ENCODE results near the gene NCAPD3. TPM values are rescaled to one million over a fixed set of nuclear protein-coding genes. Genes with fewer than 3 reads are reported as not detected.
"Not testable (repeated sequence)": the region's sequence is repeated elsewhere in the genome, so short reads cannot be mapped to it uniquely, and the experiment has no call there.

The NCAPD3 gene
- total and polyA plus RNA-seq, 2 donors (not counting 1 experiment from before 2014, with no cell fraction given) = 7.4 to 11.4 TPM

DNA sequence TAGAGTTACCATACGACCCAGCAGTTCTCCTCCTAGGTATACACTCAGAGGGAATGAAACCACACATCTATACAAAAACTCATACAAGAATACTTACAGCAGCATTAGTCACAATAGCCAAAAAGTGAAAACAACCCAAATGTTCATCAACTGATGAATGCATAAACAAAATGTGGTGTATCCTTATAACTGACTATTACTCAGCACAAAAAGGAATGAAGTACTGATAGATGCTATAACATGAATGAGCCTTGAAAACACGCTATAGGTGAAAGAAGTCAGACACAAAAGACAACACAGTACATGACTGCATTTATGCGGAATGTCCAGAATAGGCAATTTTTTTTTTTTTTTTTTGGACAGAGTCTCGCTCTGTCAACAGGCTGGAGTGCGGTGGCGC is 23.1 kb downstream of the NCAPD3 start:
- H3K79me2 ChIP-seq (ENCODE audit: control insufficient read depth, insufficient read depth, low read length) = no peaks in the 10 kb centered on the region
- no peak for DNase-seq (ENCODE audit: low read depth in 2 of 2)
- H3K9me3 ChIP-seq (ENCODE audit: control insufficient read depth, insufficient read depth, low read depth, low read length) = no peaks in the 10 kb centered on the region
- H3K4me3 ChIP-seq (replicated peaks in 1 of 4; ENCODE audit: control extremely low read depth in 1 of 4, insufficient read depth in 1 of 4, low read depth in 3 of 4, low read length in 4 of 4) = no peak overlapping the region
- no peak overlapping the region for H2AFZ ChIP-seq (ENCODE audit: low read length)
- no peak overlapping the region for H3K9ac ChIP-seq (ENCODE audit: insufficient read depth, low read length)
- no peak for TF ChIP-seq CTCF (conservative IDR thresholded peaks at IDR 0.05 in 1 of 2, IDR thresholded peaks at IDR 0.05 in 1 of 2; ENCODE audit: low read depth in 1 of 2, low read length in 2 of 2)
- H4K20me1 ChIP-seq (ENCODE audit: control insufficient read depth, extremely low read depth, insufficient read depth, low read length) = no peaks in the 10 kb centered on the region
- no peaks in the 10 kb centered on the region for H3K27me3 ChIP-seq (ENCODE audit: control insufficient read depth, insufficient read depth, low read length)
- no peak overlapping the region for H3K27ac ChIP-seq (ENCODE audit: insufficient read depth, low read length)
- H3K36me3 ChIP-seq (ENCODE audit: control insufficient read depth, insufficient read depth, low read length) = peaks cover 6% of the 10 kb centered on the region
- H3K4me1 ChIP-seq (ENCODE audit: control insufficient read depth, extremely low read depth, insufficient read depth, low read length) = no peaks in the 10 kb centered on the region
- no peak overlapping the region for H3K4me2 ChIP-seq (ENCODE audit: extremely low read depth, insufficient read depth, low read length)

DNA sequence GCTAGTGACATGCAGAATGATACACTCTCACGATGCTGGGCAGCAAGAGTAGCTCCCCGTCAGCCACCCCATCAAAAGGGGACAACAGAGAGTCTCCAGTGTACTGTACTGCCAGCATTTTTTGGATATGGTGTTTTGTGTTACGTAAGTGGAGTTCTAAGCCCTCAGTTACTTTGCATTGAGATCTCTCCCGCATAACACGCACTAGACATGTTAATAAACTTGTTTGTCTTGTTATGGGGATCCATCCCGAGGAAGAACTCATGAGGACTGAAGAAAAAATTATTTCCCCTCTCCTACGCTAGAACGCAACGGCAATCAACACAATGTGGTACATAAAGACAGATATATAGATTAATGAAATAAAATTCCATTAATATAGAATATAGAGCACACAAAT is 24.2 kb downstream of the NCAPD3 start:
- no peaks in the 10 kb centered on the region for H3K79me2 ChIP-seq (ENCODE audit: control insufficient read depth, insufficient read depth, low read length)
- H3K9ac ChIP-seq (ENCODE audit: insufficient read depth, low read length) = no peak overlapping the region
- H3K27ac ChIP-seq (ENCODE audit: insufficient read depth, low read length) = no peak overlapping the region
- no peak overlapping the region for H3K4me3 ChIP-seq (replicated peaks in 1 of 4; ENCODE audit: control extremely low read depth in 1 of 4, insufficient read depth in 1 of 4, low read depth in 3 of 4, low read length in 4 of 4)
- TF ChIP-seq CTCF (conservative IDR thresholded peaks at IDR 0.05 in 1 of 2, IDR thresholded peaks at IDR 0.05 in 1 of 2; ENCODE audit: low read depth in 1 of 2, low read length in 2 of 2) (no peak), EZH2 (IDR thresholded peaks at IDR 0.05; ENCODE audit: low read length, missing control alignments) (no peak)
- H4K20me1 ChIP-seq (ENCODE audit: control insufficient read depth, extremely low read depth, insufficient read depth, low read length) = no peaks in the 10 kb centered on the region
- H3K4me1 ChIP-seq (ENCODE audit: control insufficient read depth, extremely low read depth, insufficient read depth, low read length) = no peaks in the 10 kb centered on the region
- no peaks in the 10 kb centered on the region for H3K27me3 ChIP-seq (ENCODE audit: control insufficient read depth, insufficient read depth, low read length)
- no peaks in the 10 kb centered on the region for H3K9me3 ChIP-seq (ENCODE audit: control insufficient read depth, insufficient read depth, low read depth, low read length)
- peaks cover 5% of the 10 kb centered on the region for H3K36me3 ChIP-seq (ENCODE audit: control insufficient read depth, insufficient read depth, low read length)
- no peak overlapping the region for H3K4me2 ChIP-seq (ENCODE audit: extremely low read depth, insufficient read depth, low read length)
- no peak for DNase-seq (ENCODE audit: low read depth in 2 of 2)
- H2AFZ ChIP-seq (ENCODE audit: low read length) = no peak overlapping the region

GRCh38 chr11:134196756-134197155 is 27.0 kb downstream of the NCAPD3 start:
- Histone ChIP-seq H3K27me3 (ENCODE audit: control insufficient read depth, insufficient read depth, low read length) (no peaks in the 10 kb centered on the region), H3K27ac (ENCODE audit: insufficient read depth, low read length) (no peak overlapping the region), H3K36me3 (ENCODE audit: control insufficient read depth, insufficient read depth, low read length) (peaks cover 1% of the 10 kb centered on the region), H3K9ac (ENCODE audit: insufficient read depth, low read length) (no peak overlapping the region), H4K20me1 (ENCODE audit: control insufficient read depth, extremely low read depth, insufficient read depth, low read length) (no peaks in the 10 kb centered on the region), H3K4me1 (ENCODE audit: control insufficient read depth, extremely low read depth, insufficient read depth, low read length) (no peaks in the 10 kb centered on the region), H2AFZ (ENCODE audit: low read length) (no peak overlapping the region), H3K9me3 (ENCODE audit: control insufficient read depth, insufficient read depth, low read depth, low read length) (no peaks in the 10 kb centered on the region), H3K4me2 (ENCODE audit: extremely low read depth, insufficient read depth, low read length) (no peak overlapping the region), H3K79me2 (ENCODE audit: control insufficient read depth, insufficient read depth, low read length) (no peaks in the 10 kb centered on the region), H3K4me3 (replicated peaks in 1 of 4; ENCODE audit: control extremely low read depth in 1 of 4, insufficient read depth in 1 of 4, low read depth in 3 of 4, low read length in 4 of 4) (no peak overlapping the region)
- DNase-seq (ENCODE audit: low read depth in 2 of 2) = no peak
- no peak for TF ChIP-seq CTCF (conservative IDR thresholded peaks at IDR 0.05 in 1 of 2, IDR thresholded peaks at IDR 0.05 in 1 of 2; ENCODE audit: low read depth in 1 of 2, low read length in 2 of 2)
- TF ChIP-seq EZH2 (IDR thresholded peaks at IDR 0.05; ENCODE audit: low read length, missing control alignments) = no peak

GRCh38 chr11:134188092-134188491 is 35.7 kb downstream of the NCAPD3 start:
- H3K9ac ChIP-seq (ENCODE audit: insufficient read depth, low read length); H3K36me3 ChIP-seq (ENCODE audit: control insufficient read depth, insufficient read depth, low read length); H3K79me2 ChIP-seq (ENCODE audit: control insufficient read depth, insufficient read depth, low read length); H3K4me2 ChIP-seq (ENCODE audit: extremely low read depth, insufficient read depth, low read length); H3K9me3 ChIP-seq (ENCODE audit: control insufficient read depth, insufficient read depth, low read depth, low read length); H3K27ac ChIP-seq (ENCODE audit: insufficient read depth, low read length); H4K20me1 ChIP-seq (ENCODE audit: control insufficient read depth, extremely low read depth, insufficient read depth, low read length); DNase-seq (ENCODE audit: low read depth in 2 of 2); H2AFZ ChIP-seq (ENCODE audit: low read length); H3K27me3 ChIP-seq (ENCODE audit: control insufficient read depth, insufficient read depth, low read length); H3K4me1 ChIP-seq (ENCODE audit: control insufficient read depth, extremely low read depth, insufficient read depth, low read length); H3K4me3 ChIP-seq (replicated peaks in 1 of 4; ENCODE audit: control extremely low read depth in 1 of 4, insufficient read depth in 1 of 4, low read depth in 3 of 4, low read length in 4 of 4): not testable (repeated sequence)

All from fibroblast of lung (primary cell).